ENCODE results near the gene KIAA0513.

DNA sequence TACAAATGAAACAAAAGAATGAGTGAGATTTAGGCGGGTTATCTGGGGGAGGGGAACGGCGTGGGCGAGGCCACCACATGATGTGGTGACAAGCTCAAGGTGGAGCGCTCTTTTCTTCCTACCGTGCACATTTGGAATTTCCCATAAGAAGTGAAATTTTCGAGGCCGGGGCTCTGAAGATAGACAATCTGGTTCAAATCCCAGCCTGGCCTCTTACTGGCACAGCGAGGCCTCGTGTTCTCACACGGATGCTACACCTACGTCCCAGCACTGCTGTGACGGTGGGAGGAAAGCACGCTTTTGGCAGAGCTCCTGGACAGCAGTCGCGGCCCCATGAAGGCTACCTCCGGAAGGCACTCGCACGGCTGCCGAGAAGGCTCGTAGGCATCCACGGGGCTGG lies 41.5 kb upstream of the KIAA0513 start:
- TF ChIP-seq PRRX2 (CRISPR knock-in tag; IDR thresholded peaks at IDR 0.05) = no peak
- TF ChIP-seq, protein P1, sequence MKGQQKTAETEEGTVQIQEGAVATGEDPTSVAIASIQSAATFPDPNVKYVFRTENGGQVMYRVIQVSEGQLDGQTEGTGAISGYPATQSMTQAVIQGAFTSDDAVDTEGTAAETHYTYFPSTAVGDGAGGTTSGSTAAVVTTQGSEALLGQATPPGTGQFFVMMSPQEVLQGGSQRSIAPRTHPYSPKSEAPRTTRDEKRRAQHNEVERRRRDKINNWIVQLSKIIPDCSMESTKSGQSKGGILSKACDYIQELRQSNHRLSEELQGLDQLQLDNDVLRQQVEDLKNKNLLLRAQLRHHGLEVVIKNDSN (CRISPR knock-in tag; IDR thresholded peaks at IDR 0.05) = no peak
- TF ChIP-seq ZNF263 (CRISPR knock-in tag; IDR thresholded peaks at IDR 0.05; ENCODE audit: low read depth) = no peak
- TF ChIP-seq, protein P2, sequence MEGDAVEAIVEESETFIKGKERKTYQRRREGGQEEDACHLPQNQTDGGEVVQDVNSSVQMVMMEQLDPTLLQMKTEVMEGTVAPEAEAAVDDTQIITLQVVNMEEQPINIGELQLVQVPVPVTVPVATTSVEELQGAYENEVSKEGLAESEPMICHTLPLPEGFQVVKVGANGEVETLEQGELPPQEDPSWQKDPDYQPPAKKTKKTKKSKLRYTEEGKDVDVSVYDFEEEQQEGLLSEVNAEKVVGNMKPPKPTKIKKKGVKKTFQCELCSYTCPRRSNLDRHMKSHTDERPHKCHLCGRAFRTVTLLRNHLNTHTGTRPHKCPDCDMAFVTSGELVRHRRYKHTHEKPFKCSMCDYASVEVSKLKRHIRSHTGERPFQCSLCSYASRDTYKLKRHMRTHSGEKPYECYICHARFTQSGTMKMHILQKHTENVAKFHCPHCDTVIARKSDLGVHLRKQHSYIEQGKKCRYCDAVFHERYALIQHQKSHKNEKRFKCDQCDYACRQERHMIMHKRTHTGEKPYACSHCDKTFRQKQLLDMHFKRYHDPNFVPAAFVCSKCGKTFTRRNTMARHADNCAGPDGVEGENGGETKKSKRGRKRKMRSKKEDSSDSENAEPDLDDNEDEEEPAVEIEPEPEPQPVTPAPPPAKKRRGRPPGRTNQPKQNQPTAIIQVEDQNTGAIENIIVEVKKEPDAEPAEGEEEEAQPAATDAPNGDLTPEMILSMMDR (IDR thresholded peaks at IDR 0.05) = no peak

Measured in WTC11 (cell line).